B cell (primary cell): ENCODE data around the gene TMEM222. TPM values are rescaled to one million over a fixed set of nuclear protein-coding genes. Genes with fewer than 3 reads are reported as not detected.

Experiments
- ATAC-seq: fragments of 200-7000 bp; cut with Tn5 transposase; one replicate; pipeline ENCODE4 v1.10.0; 2021; ENCODE audit warnings: low read depth, mild to moderate bottlenecking, moderate number of reproducible peaks, moderate library complexity
- CTCF ChIA-PET: fragments of 350-600 bp; sonication (Branson Sonifier 250); formaldehyde crosslinking; loops from one replicate; lab custom pipeline; 2021; ENCODE audit warnings: antibody characterized with exemption, inconsistent platforms; lab: Charles Lee
- POLR2A ChIA-PET: fragments of 350-600 bp; sonication (Branson Sonifier 250); formaldehyde crosslinking; loops from one replicate; lab custom pipeline; 2021; ENCODE audit warnings: antibody characterized with exemption; lab: Charles Lee
- DNase-seq: peaks from one replicate; pipeline ENCODE4 v3.0.0; 2013
- H2AFZ ChIP-seq: 2 replicates; pipeline ENCODE4 v1.6.1; 2012; ENCODE audit warnings: mild to moderate bottlenecking, low read depth, low read length; ENCODE audit not compliant: insufficient read depth, poor library complexity, severe bottlenecking
- H3K27ac ChIP-seq, 2 donors: 1 replicate in 1 of 2; 2 replicates in 1 of 2; pipeline ENCODE4 v1.5.1; 2012 to 2013; ENCODE audit warnings: low read length in 2 of 2, mild to moderate bottlenecking in 2 of 2, moderate library complexity in 1 of 2
- H3K27me3 ChIP-seq, 4 experiments: fragments of 200-600 bp in 1 of 4; sonication (generic) in 1 of 4; replicated peaks in 1 of 4; 1 replicate in 2 of 4; 2 replicates in 2 of 4; pipeline versions ENCODE4 v1.6.1 to v1.7.0; 2013 to 2016; ENCODE audit warnings: low read length in 3 of 4, mild to moderate bottlenecking in 2 of 4, mixed read lengths in 1 of 4, moderate library complexity in 1 of 4; ENCODE audit not compliant: insufficient read depth in 4 of 4, control insufficient read depth in 3 of 4; ENCODE audit errors: control extremely low read depth in 1 of 4
- H3K36me3 ChIP-seq, 2 experiments: replicated peaks in 1 of 2; 1 replicate in 1 of 2; 2 replicates in 1 of 2; pipeline versions ENCODE4 v1.6.1 to v1.7.1; 2013; ENCODE audit warnings: low read length in 1 of 2; ENCODE audit not compliant: insufficient read depth in 2 of 2, control insufficient read depth in 1 of 2; ENCODE audit errors: control extremely low read depth in 1 of 2, extremely low read depth in 1 of 2
- H3K4me1 ChIP-seq, 2 donors: fragments of 200-600 bp in 1 of 2; sonication (generic) in 1 of 2; 1 replicate in 1 of 2; 2 replicates in 1 of 2; pipeline versions ENCODE4 v1.5.1 to v1.6.1; 2013 to 2017; ENCODE audit warnings: low read length in 2 of 2; ENCODE audit not compliant: control insufficient read depth in 2 of 2, insufficient read depth in 2 of 2
- H3K4me2 ChIP-seq: replicated peaks from 2 replicates; pipeline ENCODE3; 2012; ENCODE audit warnings: mild to moderate bottlenecking, low read depth, low read length; ENCODE audit not compliant: poor library complexity, severe bottlenecking
- H3K4me3 ChIP-seq, 5 experiments: fragments of 200-600 bp in 1 of 5; sonication (generic) in 1 of 5; 1 replicate in 3 of 5; 2 replicates in 2 of 5; pipeline versions ENCODE4 v1.5.1 to v1.7.0; 2011 to 2016; ENCODE audit warnings: low read length in 4 of 5, mild to moderate bottlenecking in 4 of 5, low read depth in 2 of 5, control low read depth in 1 of 5, moderate library complexity in 1 of 5; ENCODE audit not compliant: insufficient read depth in 1 of 5; ENCODE audit errors: control extremely low read depth in 1 of 5, extremely low read depth in 1 of 5
- H3K79me2 ChIP-seq: fragments of 200-600 bp; sonication (generic); one replicate; pipeline ENCODE4 v1.6.0; 2016; ENCODE audit warnings: low read length; ENCODE audit not compliant: control insufficient read depth, insufficient read depth
- H3K9ac ChIP-seq: fragments of 200-600 bp; sonication (generic); 2 replicates; pipeline ENCODE4 v1.6.1; 2017; ENCODE audit warnings: mild to moderate bottlenecking, low read length, moderate library complexity
- H3K9me3 ChIP-seq, 3 donors: one replicate each; pipeline versions ENCODE4 v1.6.1 to v1.7.1; 2013; ENCODE audit warnings: low read length in 2 of 3; ENCODE audit not compliant: control insufficient read depth in 2 of 3, insufficient read depth in 1 of 3; ENCODE audit errors: control extremely low read depth in 1 of 3
- H4K20me1 ChIP-seq: 2 replicates; pipeline ENCODE4 v1.6.0; 2012; ENCODE audit warnings: mild to moderate bottlenecking, low read length; ENCODE audit not compliant: insufficient read depth, control insufficient read depth, poor library complexity, severe bottlenecking
- H3K27ac Mint-ChIP-seq: one replicate; pipeline ENCODE4 v1.8.0; 2021; ENCODE audit warnings: mixed read lengths
- H3K27me3 Mint-ChIP-seq: one replicate; pipeline ENCODE4 v1.8.0; 2021; ENCODE audit warnings: mixed read lengths
- H3K4me1 Mint-ChIP-seq: one replicate; pipeline ENCODE4 v1.8.0; 2021; ENCODE audit warnings: mixed read lengths
- H3K4me3 Mint-ChIP-seq: one replicate; pipeline ENCODE4 v1.8.0; 2021; ENCODE audit warnings: mixed read lengths
- H3K9me3 Mint-ChIP-seq: one replicate; pipeline ENCODE4 v1.8.0; 2022; ENCODE audit warnings: mixed read lengths; ENCODE audit not compliant: insufficient read depth
- EZH2 ChIP-seq: IDR thresholded peaks from 2 replicates; pipeline ENCODE4 v1.6.1; 2012; ENCODE audit warnings: borderline replicate concordance, low read depth, mild to moderate bottlenecking, moderate library complexity, low read length; ENCODE audit not compliant: insufficient read depth, poor library complexity, severe bottlenecking
- WGBS: methylation state at CpG from one replicate; pipeline ENCODE4 v1.1.5; 2013; ENCODE audit warnings: missing lambda C conversion rate; ENCODE audit not compliant: insufficient coverage; 5-methylcytosine and 5-hydroxymethylcytosine counted together
- intact Hi-C: fragments of 100-400 bp; cut with micrococcal nuclease; formaldehyde crosslinking; loops from one replicate; pipeline ENCODE4 v1.10.0; 2022
- polyA plus RNA-seq: library from polyadenylated mRNA; depleted of rRNA; stranded (reverse); fragments of >200 nt; gene quantifications from 2 replicates; pipeline ENCODE4 v1.2.3, GENCODE V29; 2012
- total RNA-seq, 2 donors: library from RNA; stranded (reverse); fragments of 120-200 nt in 1 of 2; gene quantifications; 1 replicate in 1 of 2; 2 replicates in 1 of 2; pipeline versions ENCODE4 v1.2.3 to v1.2.4, GENCODE V29; 2013 to 2022
- TF ChIP-seq, protein P1 (sequence below): fragments of 200-600 bp; IDR thresholded peaks from one replicate; pipeline ENCODE4 v1.8.0; 2022; ENCODE audit warnings: antibody characterized with exemption, mild to moderate bottlenecking

TMEM222 gene
- total and polyA plus RNA-seq, 2 donors (not counting 1 experiment from before 2014, with no cell fraction given), result 44.2 to 80.9 TPM

DNA sequence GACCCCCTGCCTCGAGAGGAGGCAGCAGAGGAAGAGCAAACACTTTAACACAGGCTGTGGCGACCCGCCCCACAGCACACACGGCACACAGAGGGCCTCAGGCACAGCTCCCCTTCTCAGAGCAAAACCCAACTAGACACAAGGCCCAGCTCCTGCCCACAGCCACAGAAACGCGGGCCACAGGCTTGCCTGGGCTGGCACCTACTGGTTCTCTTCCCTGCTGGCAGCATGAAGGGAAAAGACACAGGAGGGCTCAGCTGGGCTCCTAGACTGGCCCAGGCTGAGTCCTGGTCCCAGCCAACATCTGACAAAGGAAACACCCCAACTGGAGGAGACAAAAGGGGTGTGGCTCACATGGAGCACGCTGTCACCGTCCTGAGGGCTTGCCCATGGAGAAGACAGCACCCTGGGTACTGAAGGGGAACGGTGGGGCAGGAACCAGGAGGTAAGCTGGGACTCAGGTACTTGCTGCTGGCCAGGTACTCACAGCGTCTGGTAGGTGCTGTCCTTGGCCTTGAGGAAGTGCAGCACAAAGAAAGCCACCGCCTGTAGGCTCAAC is 57.7 kb downstream of the TMEM222 start:
- H3K4me1 Mint-ChIP-seq, result peaks cover 8% of the 10 kb centered on the region
- WGBS, result 84% methylated on average over 10 of the region's 11 CpGs

GRCh38 chr1:27380224-27380623 is 58.3 kb downstream of the TMEM222 start:
- no peak overlapping the region for H3K4me2 ChIP-seq

More for the DNA sequence above, 57.7 kb downstream of the TMEM222 start:
- H3K4me3 ChIP-seq, result no peak overlapping the region
- DNase-seq, result no peak
- no peak overlapping the region for H3K9ac ChIP-seq
- Mint-ChIP-seq H3K9me3 (no peaks in the 10 kb centered on the region), H3K4me3 (no peak overlapping the region), H3K27me3 (peaks cover 4% of the 10 kb centered on the region), H3K27ac (no peak overlapping the region)
- H3K36me3 ChIP-seq, result no peaks in the 10 kb centered on the region
- ChIA-PET CTCF (interaction anchor here (0.6 to 1.6 kb wide), 4 partner anchors 8 to 84 kb away, joined by 3 to 6 read pairs (median 4); no protein-coding TSS in a partner anchor), POLR2A (no interaction called here)
- H3K27me3 ChIP-seq, result no peaks in the 10 kb centered on the region
- ATAC-seq, result no peak
- TF ChIP-seq, protein P1, sequence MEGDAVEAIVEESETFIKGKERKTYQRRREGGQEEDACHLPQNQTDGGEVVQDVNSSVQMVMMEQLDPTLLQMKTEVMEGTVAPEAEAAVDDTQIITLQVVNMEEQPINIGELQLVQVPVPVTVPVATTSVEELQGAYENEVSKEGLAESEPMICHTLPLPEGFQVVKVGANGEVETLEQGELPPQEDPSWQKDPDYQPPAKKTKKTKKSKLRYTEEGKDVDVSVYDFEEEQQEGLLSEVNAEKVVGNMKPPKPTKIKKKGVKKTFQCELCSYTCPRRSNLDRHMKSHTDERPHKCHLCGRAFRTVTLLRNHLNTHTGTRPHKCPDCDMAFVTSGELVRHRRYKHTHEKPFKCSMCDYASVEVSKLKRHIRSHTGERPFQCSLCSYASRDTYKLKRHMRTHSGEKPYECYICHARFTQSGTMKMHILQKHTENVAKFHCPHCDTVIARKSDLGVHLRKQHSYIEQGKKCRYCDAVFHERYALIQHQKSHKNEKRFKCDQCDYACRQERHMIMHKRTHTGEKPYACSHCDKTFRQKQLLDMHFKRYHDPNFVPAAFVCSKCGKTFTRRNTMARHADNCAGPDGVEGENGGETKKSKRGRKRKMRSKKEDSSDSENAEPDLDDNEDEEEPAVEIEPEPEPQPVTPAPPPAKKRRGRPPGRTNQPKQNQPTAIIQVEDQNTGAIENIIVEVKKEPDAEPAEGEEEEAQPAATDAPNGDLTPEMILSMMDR, result no peak
- no peak for TF ChIP-seq EZH2
- H3K9me3 ChIP-seq, result peaks cover 0 to 4% (median 0%) of the 10 kb centered on the region in 3 donors
- no peaks in the 10 kb centered on the region for H4K20me1 ChIP-seq
- H3K4me2 ChIP-seq, result no peak overlapping the region
- intact Hi-C loops, result no loop called here
- no peaks in the 10 kb centered on the region for H3K79me2 ChIP-seq
- H3K27ac ChIP-seq, result no peak overlapping the region
- H2AFZ ChIP-seq, result no peak overlapping the region
- peaks cover 8 to 14% of the 10 kb centered on the region in 2 donors for H3K4me1 ChIP-seq

More at GRCh38 chr1:27380224-27380623, 58.3 kb downstream of the TMEM222 start:
- Mint-ChIP-seq H3K4me3 (no peak overlapping the region), H3K27ac (no peak overlapping the region), H3K27me3 (peaks cover 4% of the 10 kb centered on the region), H3K4me1 (peaks cover 8% of the 10 kb centered on the region), H3K9me3 (no peaks in the 10 kb centered on the region)
- Histone ChIP-seq H3K27me3 (no peaks in the 10 kb centered on the region), H3K36me3 (no peaks in the 10 kb centered on the region), H3K9ac (no peak overlapping the region), H3K27ac (no peak overlapping the region), H2AFZ (no peak overlapping the region), H4K20me1 (no peaks in the 10 kb centered on the region), H3K4me3 (no peak overlapping the region), H3K79me2 (no peaks in the 10 kb centered on the region), H3K4me1 (peaks cover 8 to 12% of the 10 kb centered on the region in 2 donors), H3K9me3 (peaks cover 0 to 4% (median 0%) of the 10 kb centered on the region in 3 donors)
- TF ChIP-seq, protein P1, result no peak
- no peak for TF ChIP-seq EZH2
- DNase-seq (no peak), ATAC-seq (no peak)
- intact Hi-C loops, result no loop called here
- POLR2A ChIA-PET, result no interaction called here
- CTCF ChIA-PET, result interaction anchor here (0.6 kb wide), 1 partner anchor 83 kb away, joined by 3 read pairs; no protein-coding TSS in a partner anchor
- 100% methylated on average over 1 of the region's 4 CpGs for WGBS
